ENCODE measurements around the gene ARMC9.
A peak's percentile ranks its signal among the peaks of the same experiment; 100 is the strongest.
"Not testable (repeated sequence)": the region's sequence is repeated elsewhere in the genome, so short reads cannot be mapped to it uniquely, and the experiment has no call there.

Gene ARMC9

GRCh38 chr2:231300020-231300721 lies 101.7 kb downstream of the ARMC9 start:
- no peaks in the 10 kb centered on the region for H4K20me1 ChIP-seq
- TF ChIP-seq Cebpa-rat (IDR thresholded peaks at IDR 0.05), result no peak
- no peaks in the 10 kb centered on the region for H3K36me3 ChIP-seq
- H3K4me1 ChIP-seq, result peaks cover 42% of the 10 kb centered on the region
- H3K9me3 ChIP-seq, result no peaks in the 10 kb centered on the region
- peak overlapping the region; percentile 55 for H3K4me2 ChIP-seq
- no peak overlapping the region for H3K4me3 ChIP-seq
- no peak overlapping the region for H3K9ac ChIP-seq
- no peak overlapping the region for H3K27ac ChIP-seq
- H3K27me3 ChIP-seq, result no peaks in the 10 kb centered on the region

DNA sequence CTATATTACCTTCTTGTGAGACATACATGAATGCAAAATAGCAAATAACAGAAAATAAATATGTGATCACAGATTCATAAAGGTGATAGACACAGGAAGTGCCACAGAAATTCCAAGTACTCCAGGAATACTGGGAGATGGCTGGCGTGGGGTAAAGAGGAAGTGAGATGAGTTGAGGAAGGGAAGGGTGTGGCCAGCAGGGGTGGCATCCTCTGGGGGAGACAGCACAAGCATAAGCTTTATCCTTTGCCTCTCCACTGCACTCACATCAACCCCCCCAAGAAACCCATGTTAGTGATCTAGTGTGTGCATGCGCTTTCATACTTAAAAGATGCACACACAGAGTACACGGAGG lies 102.3 kb downstream of the ARMC9 start:
- Histone ChIP-seq H3K27me3 (no peaks in the 10 kb centered on the region), H3K9me3 (no peaks in the 10 kb centered on the region), H3K4me3 (no peak overlapping the region), H4K20me1 (no peaks in the 10 kb centered on the region), H3K36me3 (no peaks in the 10 kb centered on the region), H3K27ac (no peak overlapping the region), H3K4me1 (peaks cover 37% of the 10 kb centered on the region), H3K9ac (no peak overlapping the region), H3K4me2 (peak overlapping the region; percentile 55)
- no peak for TF ChIP-seq Cebpa-rat (IDR thresholded peaks at IDR 0.05)

DNA sequence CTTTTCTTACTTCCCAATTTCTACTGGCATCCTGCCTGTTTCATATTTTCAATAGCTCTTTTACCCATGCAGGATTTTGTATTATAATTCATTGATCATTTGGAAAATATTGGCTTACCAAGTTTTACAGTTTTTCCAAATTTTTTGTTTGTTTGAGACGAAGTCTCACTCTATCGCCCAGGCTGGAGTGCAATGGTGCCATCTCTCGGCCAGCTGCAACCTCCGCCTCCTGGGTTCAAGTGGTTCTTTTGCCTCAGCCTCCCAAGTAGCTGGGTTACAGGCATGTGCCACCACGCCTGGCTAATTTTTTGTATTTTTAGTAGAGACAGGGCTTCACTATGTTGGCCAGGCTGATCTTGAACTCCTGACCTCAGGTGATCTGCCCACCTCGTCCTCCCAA lies 105.8 kb downstream of the ARMC9 start:
- H3K36me3 ChIP-seq, H3K27ac ChIP-seq, H3K9me3 ChIP-seq, H4K20me1 ChIP-seq, H3K27me3 ChIP-seq, H3K4me3 ChIP-seq, H3K9ac ChIP-seq, H3K4me2 ChIP-seq: not testable (repeated sequence)
- peaks cover 23% of the 10 kb centered on the region for H3K4me1 ChIP-seq

DNA sequence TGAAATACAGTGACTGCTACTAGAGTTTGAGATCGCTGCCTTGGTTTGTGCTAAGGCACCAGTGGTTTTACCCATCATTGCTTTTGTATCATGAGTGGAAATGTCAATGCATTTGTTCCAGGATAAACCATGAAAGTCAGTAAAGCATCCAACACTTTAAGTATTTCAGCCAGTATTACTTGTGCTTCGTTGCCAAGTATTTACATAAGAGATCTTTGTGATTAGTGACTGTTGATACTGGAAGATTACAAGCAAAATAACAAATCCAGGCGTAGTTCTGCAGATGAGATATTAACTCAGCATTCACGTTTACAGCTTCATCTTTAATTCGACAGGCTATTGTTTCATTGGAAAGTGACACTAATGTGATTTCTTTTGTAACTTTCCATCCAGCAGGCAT lies 106.8 kb downstream of the ARMC9 start:
- Histone ChIP-seq H4K20me1 (no peaks in the 10 kb centered on the region), H3K36me3 (no peaks in the 10 kb centered on the region), H3K4me1 (peaks cover 14% of the 10 kb centered on the region), H3K9me3 (no peaks in the 10 kb centered on the region), H3K9ac (no peak overlapping the region), H3K27ac (no peak overlapping the region), H3K4me3 (no peak overlapping the region), H3K27me3 (no peaks in the 10 kb centered on the region), H3K4me2 (no peak overlapping the region)
- TF ChIP-seq Cebpa-rat (IDR thresholded peaks at IDR 0.05), result no peak

GRCh38 chr2:231306791-231307393 lies 108.5 kb downstream of the ARMC9 start:
- no peak for TF ChIP-seq Cebpa-rat (IDR thresholded peaks at IDR 0.05)
- Histone ChIP-seq H3K4me1 (no peaks in the 10 kb centered on the region), H3K9ac (no peak overlapping the region), H3K36me3 (no peaks in the 10 kb centered on the region), H4K20me1 (no peaks in the 10 kb centered on the region), H3K9me3 (no peaks in the 10 kb centered on the region), H3K27me3 (no peaks in the 10 kb centered on the region), H3K4me3 (no peak overlapping the region), H3K4me2 (no peak overlapping the region), H3K27ac (no peak overlapping the region)

DNA sequence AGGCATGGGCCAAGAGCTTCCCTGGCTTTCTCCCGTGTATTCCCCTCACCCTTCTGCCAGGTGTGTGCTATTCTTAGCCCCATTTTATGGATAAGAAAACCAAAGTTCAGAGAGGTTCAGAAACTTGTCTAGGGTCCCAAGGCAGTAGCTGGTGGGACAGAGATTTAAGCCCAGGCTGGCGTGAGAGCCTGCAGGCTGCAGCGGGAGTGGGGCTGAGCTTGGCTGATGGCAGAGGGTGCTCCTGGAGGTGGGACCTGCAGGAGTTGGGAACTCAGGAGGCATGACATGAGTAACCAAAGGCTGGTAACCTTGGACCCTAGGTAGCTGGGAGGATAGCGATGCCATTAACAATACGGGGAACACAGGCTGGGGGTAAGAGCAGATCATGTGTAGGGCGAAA lies 109.8 kb downstream of the ARMC9 start:
- no peak overlapping the region for H3K27ac ChIP-seq
- no peaks in the 10 kb centered on the region for H3K4me1 ChIP-seq
- H3K4me3 ChIP-seq, result no peak overlapping the region
- no peaks in the 10 kb centered on the region for H4K20me1 ChIP-seq
- no peak overlapping the region for H3K9ac ChIP-seq
- TF ChIP-seq Cebpa-rat (IDR thresholded peaks at IDR 0.05), result no peak
- no peaks in the 10 kb centered on the region for H3K36me3 ChIP-seq
- no peaks in the 10 kb centered on the region for H3K27me3 ChIP-seq
- H3K4me2 ChIP-seq, result no peak overlapping the region
- H3K9me3 ChIP-seq, result no peaks in the 10 kb centered on the region

DNA sequence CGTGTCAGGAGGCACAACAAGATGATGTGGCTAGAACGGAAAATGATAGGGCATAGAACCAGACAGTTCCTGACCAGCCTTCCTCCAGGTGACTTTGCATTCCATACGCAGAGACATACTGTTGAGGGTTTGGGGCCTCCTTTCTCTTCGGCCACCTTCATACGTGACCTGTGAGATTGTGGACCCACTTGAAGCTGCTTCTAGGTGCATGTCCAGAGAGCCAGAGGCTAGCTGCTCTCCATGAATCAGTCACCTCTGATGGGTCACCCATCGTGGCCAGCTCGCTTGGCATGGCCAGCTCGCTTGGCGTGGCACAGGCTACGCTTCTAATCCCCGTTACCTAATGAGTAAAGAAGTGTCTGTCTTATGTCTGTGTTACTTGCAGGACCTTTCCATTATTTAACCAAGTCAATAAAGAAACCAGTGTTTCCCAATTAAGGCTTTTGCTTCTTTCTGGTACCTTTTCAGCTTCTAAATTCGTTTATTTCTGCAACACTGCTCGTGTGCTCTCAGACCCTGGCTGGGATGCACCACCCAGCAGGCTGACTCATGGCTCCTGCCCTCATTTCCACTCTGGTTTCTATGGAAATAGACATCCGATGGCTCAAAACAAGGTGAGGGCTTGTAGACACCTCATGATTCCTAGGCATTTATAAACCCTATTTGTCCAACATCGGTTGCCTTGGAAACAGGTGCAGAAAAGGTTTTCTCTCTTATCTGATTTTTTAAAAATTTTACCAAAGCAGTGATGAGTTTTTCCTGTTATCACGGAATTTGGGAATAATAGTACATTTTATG lies 110.4 kb downstream of the ARMC9 start:
- TF ChIP-seq Cebpa-rat (IDR thresholded peaks at IDR 0.05), result no peak
- Histone ChIP-seq H3K27ac (no peak overlapping the region), H3K4me3 (no peak overlapping the region), H3K4me2 (no peak overlapping the region), H3K9ac (no peak overlapping the region), H4K20me1 (no peaks in the 10 kb centered on the region), H3K36me3 (no peaks in the 10 kb centered on the region), H3K9me3 (no peaks in the 10 kb centered on the region), H3K4me1 (no peaks in the 10 kb centered on the region), H3K27me3 (no peaks in the 10 kb centered on the region)

- Histone ChIP-seq H3K4me3 (no peak overlapping the region), H4K20me1 (no peaks in the 10 kb centered on the region), H3K4me1 (peaks cover 8% of the 10 kb centered on the region), H3K9me3 (peaks cover 12% of the 10 kb centered on the region), H3K9ac (no peak overlapping the region), H3K27ac (no peak overlapping the region), H3K36me3 (no peaks in the 10 kb centered on the region), H3K4me2 (no peak overlapping the region), H3K27me3 (no peaks in the 10 kb centered on the region)
- no peak for TF ChIP-seq Cebpa-rat (IDR thresholded peaks at IDR 0.05)
These were observed 113.6 kb downstream of the ARMC9 start for GRCh38 chr2:231312066-231312465.

- Histone ChIP-seq H3K4me2 (0 out of 2 replicates have a peak overlapping the region, but pooled peaks have one; percentile 1), H3K4me3 (no peak overlapping the region), H3K27ac (no peak overlapping the region), H3K4me1 (peaks cover 8% of the 10 kb centered on the region), H4K20me1 (no peaks in the 10 kb centered on the region), H3K9me3 (peaks cover 31% of the 10 kb centered on the region), H3K36me3 (no peaks in the 10 kb centered on the region), H3K9ac (no peak overlapping the region), H3K27me3 (no peaks in the 10 kb centered on the region)
- no peak for TF ChIP-seq Cebpa-rat (IDR thresholded peaks at IDR 0.05)
These were observed 117.5 kb downstream of the ARMC9 start for GRCh38 chr2:231315896-231316295.

- Histone ChIP-seq H3K27me3 (no peaks in the 10 kb centered on the region), H3K4me2 (no peak overlapping the region), H4K20me1 (no peaks in the 10 kb centered on the region), H3K36me3 (no peaks in the 10 kb centered on the region), H3K27ac (no peak overlapping the region), H3K9me3 (peaks cover 31% of the 10 kb centered on the region), H3K9ac (no peak overlapping the region), H3K4me3 (no peak overlapping the region), H3K4me1 (peaks cover 8% of the 10 kb centered on the region)
- TF ChIP-seq Cebpa-rat (IDR thresholded peaks at IDR 0.05), result no peak
These were observed 119.1 kb downstream of the ARMC9 start for GRCh38 chr2:231317579-231317978.

All from BLaER1 (cell line).